Occipital lobe (tissue), 2 donors: Measurements from ENCODE around the gene BTN1A1. TPM values are rescaled to one million over a fixed set of nuclear protein-coding genes. Genes with fewer than 3 reads are reported as not detected.
A peak's percentile ranks its signal among the peaks of the same experiment; 100 is the strongest.
"Not testable (repeated sequence)": the region's sequence is repeated elsewhere in the genome, so short reads cannot be mapped to it uniquely, and the experiment has no call there.

Source experiments
- DNase-seq: peaks from one replicate; lab custom pipeline; 2025; lab: John Stamatoyannopoulos, UW
- total RNA-seq: library from RNA; depleted of rRNA; stranded (reverse); fragments of >200 nt; gene quantifications from one replicate; pipeline ENCODE4 v1.2.3, GENCODE V29; 2014

BTN1A1 gene
- total RNA-seq, 1 donor from 2014 or later = not detected

DNA sequence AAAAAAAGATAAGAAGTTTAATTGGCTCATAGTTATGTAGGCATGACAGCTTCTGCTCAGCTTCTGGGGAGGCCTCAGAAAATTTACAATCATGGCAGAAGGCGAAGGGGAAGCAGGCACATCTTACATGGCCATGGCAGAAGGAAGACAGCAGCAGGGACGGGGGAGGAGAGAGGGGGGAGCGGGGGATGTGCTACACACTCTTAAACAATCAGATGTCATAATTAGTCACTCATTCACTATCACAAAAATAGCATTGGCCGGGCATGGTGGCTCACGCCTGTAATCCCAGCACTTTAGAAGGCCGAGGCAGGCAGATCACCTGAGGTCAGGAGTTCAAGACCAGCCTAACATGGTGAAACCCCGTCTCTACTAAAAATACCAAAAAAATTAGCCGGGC lies 10.9 kb downstream of the BTN1A1 start:
- DNase-seq = peak; percentile 7

DNA sequence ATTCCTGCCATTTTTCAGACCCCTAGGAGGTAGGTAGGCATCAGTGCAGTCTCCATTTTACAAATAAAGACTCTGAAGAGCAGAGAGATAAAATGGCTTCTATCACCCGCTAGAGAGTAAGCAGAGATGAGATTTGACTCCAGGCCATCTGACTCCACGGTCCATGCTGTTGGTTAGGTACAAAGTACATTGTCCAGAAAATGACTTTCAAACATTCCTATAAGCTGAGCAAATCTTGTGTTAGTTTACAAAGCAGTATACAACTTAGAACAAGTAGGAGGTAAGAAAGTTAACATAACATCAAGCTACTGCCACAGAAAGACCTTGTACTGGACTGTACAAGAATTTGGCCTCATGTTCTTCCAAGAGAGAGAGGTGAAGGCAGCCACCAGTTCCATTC lies 14.9 kb downstream of the BTN1A1 start:
- no peak for DNase-seq

DNA sequence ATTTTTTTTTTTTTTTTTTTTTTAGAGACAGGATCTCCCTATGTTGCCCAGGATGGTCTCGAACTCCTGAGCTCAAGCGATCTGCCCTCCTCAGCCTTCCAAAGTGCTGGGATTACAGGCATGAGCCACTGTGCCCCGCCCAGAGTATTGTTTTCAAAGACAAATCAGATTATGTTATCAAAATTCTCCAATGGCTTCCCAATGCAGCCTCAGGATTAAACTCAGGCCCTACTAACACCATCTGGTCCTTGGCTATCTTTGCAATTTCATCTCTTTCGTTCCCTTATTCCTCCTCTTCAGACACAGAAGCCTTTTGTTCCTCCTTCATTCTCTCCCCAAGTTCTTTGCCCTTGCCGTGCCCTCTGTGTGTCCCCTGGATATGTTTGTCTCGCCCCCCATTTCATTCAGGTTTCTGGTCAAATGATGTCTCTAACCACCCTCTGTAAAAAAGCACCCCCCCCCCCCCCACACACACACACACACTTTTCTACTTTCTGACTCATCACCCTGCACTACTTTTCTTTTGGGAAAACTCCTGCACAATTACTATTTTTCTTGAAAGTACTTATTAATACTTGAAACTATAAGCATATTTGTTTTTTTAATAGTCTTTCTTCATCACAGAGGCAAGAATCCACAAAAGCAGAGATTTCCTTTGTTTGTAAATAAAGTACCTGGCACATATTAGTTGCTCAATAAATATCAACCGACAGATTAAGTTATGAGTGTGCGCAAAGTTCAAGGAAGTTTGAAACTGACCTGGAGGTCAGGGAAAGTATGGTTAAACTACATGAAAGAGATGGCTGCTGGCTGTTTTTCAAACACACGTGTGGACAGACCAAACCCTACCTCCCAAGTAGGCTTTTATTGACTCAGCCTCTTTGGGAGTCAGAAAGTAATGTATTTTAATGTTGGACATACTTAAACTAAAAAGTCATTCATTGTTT lies 16.7 kb downstream of the BTN1A1 start:
- DNase-seq = no peak

DNA sequence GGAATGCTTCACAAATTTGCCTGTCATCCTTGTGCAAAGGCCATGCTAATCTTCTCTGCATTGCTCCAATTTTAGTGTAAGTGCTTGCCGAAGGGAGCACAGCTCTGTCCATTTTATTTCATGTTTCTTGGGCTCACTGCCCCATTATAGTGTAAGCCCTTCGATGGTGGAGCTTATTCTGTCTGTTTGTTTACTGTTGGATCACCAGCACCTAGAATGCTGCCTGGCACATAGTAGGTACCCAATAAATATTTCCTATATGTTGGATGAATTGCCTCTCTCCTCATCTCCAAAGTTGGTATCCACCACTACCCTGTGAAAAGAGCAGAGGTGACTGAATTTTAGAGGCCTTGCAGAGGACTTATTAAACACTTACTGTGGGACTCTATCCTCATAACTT lies 19.3 kb downstream of the BTN1A1 start:
- DNase-seq = no peak

DNA sequence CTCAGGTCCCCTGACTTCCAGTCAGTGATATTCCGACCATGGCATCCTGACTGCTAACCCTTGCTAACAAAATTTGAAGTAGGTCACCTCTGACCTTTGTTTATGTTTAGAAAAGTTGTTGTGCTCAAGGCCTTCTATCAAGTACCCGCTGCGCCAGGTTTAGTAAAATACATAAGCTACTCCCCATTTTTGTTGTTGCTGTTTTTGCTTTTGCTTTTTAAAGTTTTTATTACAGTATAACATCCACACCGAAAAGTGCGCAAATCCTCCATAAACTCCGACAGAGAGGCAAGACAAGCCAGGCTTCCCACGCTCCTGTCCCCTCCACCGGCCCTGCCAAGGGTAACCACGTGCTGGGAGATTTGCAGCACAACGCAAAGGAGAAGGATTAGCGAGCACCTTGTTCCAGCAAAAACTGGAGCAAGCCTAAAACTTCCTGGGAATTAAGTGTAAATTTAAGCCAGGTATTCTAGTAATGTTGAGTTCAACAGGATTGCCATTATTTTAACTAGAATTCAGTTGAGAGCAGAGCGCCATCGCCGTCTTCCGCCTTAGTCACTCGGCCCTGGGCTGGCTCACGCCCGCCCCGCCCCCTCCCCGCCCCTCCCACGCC lies 20.2 kb downstream of the BTN1A1 start:
- no peak for DNase-seq

DNA sequence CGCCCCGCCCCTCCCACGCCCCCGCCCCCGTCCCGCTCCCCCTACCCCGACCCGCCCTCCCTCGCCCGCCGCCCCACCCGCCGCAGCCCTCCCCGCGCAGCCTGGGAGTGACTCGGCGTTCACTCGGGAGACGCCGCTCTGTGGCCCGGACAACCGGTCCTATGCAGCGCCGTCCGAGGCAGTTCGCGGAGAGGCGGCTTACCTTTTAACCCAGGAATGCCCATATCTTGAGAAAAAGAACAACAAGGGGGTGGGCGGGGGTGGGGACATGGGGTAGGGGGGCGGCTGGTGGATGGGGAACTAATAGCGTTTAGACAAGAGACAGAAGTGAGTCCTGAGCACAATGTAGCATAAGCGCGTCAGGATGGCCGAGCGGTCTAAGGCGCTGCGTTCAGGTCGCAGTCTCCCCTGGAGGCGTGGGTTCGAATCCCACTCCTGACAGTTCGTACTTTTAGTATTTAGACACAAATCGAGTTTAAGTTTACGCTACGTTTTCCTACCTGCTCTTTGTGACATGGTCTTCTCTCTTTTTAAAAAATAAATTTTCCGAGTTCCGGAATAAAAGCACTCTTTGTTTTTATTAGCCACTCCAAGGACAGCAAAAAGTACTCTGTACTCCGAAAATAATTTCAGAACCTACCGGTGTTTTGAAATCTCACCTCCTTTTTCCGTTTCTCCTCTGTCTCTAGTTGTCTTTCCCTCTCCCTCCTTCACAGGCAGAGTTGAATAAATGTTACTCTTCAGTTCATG lies 20.9 kb downstream of the BTN1A1 start:
- peak; percentile 79 for DNase-seq

DNA sequence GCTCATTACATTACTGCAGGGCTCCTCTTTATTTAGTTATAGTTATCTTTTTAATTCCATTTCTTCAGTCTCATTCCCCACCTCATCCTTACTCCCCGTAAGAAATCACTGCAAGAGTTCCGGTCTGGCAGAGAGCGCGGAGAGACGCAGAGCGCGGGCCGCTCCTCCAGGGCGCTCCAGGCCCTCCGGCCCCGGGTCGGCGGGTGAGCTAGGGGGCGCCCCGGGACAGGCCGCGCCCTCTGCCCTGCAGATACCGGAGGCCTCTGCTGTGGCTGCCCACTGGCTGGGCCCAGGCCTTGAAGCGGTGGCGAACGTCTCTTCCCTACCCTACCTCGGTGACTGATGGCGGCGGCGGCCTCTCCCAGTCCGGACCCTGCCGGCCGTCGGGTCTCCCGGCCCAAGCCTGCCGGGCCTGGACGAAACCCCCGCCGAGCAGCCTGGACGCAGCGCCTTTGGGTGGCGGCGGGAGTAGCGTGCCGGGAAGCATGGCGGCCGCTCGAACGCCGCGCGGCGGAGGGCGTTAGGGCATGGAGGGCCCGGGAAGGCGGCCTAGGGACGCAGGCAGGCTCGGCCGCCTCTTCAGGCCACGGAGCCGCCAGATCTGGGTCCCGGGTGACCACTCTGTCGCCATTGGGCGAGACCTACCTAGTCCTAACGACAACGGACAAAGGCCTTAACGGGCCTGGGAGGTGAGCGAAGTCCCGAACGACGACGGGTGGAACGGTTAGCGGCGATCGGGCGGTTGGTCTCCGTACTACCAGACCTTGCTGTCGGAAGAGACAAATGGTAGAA lies 21.7 kb downstream of the BTN1A1 start:
- peak; percentile 48 for DNase-seq

DNA sequence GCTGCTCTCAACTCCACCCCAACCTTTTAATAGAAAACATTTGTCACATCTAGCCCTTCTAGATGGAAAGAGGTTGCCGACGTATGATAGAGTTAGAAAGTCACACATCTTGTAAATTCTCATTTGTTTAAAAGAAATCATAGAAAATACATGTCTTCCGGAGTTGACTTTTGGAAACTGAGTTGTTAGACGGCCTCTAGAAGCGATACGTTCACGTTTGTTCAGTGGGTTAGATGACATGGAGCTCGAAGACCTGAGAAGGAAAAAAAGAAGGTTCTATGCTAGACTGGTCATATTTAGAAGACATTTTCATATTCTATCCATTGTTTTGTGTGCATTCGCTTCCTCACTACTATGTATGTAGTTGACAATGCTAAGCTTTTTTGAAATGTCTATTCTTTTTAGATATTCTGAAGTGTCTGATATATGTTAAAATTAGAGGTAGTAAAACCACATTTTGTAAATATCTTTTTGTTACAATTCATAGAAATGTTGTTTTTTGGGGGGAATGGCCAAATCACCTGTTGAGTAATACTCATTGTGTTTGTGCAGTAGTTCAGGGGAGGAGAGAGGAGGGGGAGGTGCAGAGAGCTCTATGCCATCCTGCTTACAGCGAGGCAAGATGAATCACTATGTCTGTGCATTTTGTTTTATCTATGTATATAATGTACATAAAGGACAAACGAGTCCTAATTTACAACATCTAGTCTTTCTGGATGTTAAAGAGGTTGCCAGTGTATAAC lies 22.6 kb downstream of the BTN1A1 start:
- not testable (repeated sequence) for DNase-seq

DNA sequence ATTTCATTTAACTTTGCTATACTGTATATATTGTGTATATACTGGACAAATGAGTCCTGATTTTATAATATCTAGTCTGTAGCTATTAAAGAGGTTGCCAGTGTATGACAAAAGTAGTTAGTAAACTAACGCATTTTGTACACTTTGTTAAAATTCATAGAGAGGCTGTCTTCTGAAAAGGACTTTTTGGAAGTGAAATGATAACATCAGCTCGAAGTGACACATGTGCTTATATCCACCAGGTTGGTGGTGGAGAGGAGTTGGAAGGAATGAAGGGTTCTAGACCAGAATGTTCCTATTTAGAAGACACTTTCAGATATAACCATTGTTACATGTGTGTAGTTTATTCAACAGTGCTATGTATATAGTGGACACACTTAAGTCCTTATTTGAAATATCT lies 24.2 kb downstream of the BTN1A1 start:
- DNase-seq = not testable (repeated sequence)

DNA sequence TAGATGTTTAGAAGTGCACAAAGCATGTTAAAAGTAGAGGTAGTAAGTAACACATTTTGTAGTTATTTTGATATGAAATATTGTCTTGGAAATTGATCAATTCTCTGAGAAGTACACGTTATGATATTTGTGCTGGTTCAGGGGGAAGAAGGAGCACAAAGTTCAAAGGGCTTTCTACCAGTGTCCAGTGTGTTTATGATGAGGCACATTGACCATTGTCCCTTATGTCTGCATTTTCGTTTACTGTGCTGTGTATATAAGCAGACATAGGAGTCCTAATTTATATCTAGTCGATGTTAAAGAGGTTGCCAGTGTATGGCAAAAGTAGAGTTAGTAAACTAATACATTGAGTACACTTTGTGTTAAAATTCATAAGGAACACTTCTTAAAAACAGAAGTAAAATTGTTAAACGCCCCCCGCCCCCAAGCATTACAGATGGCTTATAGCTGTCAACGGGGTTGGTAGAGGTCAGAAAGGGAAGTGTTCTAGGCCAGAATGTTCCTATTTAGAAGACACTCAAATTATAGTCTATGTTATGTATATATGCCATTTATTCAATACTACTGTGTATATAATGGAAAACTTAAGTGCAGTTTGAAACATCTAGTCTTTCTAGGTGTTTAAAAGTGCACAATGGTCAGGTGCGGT lies 24.7 kb downstream of the BTN1A1 start:
- no peak for DNase-seq

DNA sequence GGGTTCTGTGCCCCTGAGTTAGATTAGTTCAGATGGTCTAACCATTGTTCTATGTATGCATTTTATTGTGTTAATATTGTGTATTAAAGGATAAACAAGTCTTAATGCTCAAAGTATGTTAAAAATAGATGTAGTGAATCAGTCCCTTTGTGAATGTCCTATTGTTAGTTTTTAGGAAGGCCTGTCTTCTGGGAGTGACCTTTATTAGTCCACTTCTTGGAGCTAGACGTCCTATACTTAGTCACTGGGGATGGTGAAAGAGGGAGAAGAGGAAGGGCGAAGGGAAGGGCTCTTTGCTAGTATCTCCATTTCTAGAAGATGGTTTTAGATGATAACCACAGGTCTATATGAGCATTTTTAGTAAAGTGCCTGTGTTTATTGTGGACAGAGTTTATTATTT lies 25.7 kb downstream of the BTN1A1 start:
- no peak for DNase-seq

DNA sequence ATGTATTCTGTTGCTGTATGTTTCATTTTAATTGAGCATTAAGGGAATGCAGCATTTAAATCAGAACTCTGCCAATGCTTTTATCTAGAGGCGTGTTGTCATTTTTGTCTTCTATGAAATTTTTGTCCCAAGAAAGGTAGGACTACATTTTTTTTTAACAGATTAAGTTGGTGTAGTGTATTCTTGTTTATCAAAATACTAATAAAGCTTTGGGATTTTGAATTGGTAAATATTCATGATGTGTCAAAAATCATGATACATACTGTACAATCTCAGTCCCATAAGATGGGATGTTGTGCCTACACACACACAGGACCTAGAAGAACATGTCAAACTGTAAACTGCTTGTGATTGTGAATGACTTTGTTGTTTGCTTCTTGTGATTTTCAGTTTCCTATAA lies 26.8 kb downstream of the BTN1A1 start:
- DNase-seq = no peak

DNA sequence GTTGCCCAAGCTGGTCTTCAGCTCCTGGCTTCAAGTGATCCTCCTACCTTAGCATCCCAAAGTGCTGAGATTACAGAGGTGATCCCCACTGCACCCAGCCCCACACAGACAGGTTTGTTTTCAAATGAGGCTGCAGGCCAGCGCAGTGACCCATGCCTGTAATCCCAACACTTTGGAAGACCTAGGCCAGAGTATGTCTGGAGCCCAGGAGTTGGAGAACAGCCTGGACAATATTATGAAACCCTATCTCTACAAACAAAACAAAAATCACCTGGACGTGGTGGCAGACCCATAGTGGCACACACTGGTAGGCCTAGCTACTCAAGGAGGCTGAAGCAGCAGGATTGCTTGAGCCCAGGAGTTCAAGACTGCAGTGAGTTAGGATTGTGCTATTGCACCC lies 30.1 kb downstream of the BTN1A1 start:
- DNase-seq = no peak

DNA sequence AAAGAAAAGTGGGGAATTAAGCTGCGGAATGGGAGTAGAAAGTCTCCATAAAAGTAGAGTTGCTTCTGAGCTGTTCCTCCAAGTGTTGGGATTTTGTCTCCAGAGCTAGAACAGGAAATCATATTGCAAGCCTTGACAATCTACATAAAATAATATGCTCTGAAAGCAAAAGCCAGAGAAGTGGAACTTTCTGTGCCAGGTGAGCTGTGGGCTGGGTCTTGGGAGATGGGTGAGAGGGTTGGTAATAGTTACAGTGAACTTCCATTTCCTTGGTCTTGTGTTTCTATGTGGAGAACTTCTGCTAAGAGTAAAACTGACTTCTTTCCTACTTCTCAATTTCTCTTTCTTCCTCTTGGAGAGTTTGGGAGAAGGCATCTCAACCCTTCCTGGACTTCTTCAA lies 31.8 kb downstream of the BTN1A1 start:
- DNase-seq = no peak

DNA sequence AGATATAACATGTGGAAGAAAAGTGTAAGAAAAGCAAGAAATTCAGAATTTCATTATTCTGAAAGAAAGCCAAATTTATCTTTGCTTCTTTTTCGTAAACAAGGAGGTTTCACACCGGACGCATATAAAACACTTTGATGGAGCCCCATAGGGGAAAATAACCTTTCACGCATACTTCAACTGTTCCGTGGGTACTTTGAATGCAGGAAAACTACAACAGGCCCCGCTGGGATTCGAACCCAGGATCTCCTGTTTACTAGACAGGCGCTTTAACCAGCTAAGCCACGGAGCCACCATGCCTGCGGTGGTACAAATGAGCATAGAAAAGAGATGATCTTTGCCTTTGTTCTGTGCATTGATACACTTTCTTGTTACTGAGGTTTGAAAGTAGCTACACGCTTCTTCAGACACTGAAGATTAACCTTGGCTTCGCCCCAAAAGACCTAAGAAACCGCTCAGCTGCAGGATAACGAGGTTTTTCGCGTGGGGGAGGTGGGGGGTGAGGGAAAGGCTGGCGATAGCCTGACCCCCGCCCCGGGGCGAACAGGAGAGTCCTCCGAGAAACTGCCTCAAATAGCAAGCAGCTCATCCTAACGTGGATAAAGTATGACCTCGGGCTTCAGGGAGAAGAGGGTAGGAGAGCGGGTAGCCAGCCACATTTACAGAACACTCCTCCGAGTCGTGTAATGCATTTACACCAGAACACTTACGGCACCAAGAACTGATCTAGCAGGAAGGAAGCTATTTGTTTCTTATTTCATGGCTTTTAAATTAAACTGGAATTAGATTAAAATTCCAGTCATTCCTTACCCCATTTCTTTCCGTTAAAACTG lies 32.8 kb downstream of the BTN1A1 start:
- peak; percentile 83 for DNase-seq

DNA sequence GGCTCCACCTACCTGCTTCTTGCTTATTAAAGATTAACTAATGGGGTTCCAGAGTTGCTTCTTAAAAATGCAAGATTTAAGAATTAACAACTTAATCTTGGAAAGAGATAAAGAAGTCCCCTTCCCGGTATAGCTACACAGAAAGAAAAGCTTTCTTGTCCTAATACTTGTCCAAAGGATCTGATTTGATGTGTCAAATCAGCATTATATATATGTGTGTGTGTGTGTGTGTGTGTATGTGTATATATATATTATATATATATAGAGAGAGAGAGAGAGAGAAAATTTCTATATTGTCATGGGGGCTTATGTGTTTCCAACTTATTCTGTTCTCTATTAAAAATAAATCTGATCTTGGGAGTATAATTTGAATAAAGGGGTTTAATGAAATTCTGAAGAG lies 33.4 kb downstream of the BTN1A1 start:
- no peak for DNase-seq

DNA sequence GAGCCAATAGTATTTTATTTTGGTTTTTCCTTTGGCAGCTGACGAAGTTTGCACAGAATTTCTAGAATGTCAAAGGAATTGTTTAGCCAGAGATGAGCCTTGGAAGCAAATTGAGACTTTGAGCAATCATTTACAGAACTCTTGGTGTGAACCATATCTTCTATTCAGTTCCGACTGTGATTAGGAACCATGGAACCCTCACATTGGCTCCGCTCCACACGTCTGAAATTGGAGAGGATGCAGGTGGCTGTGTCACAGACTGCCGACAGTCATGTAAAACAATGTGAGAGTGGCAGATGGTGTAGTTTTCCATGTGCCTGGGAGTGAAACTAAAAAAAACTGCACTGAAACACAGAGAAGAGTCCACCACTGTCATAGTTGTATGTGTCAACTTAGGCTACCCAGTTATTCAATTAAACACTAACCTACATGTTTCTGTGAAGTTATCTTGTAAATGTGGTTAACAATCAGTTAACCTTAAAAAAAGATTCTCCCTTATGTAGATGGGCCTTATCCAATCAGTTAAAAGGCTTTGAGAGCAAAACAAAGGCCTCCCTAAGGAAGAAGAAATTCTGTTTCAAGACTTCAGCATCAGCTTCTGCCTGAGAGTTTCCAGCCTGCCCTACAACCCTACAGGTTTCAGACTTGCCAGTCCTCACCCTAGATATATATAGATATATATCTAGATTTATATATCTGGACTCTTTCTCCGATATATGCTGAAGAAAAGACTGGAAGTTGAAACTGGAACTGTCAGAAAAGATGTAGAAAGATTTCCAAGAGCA lies 34.8 kb downstream of the BTN1A1 start:
- no peak for DNase-seq

DNA sequence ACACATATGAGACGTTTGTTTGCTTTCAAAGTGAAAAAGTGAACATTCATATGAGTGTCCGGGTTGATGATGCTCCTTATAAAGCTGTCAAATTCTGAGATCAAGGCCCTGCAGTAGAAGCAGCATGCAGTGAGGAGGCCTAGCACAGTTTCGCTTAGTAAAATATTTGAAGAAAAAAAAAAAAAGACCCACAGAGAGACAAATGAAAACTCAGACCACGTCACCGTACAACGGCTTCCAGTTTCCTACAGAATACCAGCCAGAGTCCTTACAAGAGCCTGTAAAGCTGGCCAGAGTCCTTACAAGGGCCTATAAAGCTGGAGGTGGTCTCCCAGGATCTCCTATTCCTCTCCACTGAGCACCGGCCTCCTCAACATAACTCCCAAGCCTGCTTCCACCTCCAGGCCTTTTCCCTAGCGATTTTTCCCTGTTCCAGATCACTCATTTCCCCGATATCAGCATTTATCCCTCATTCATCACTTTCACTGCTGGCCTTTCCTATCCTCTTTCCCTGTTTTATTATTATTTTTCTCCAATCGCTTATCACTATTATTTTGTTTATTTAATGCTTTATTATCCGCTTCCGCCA lies 36.6 kb downstream of the BTN1A1 start:
- peak; percentile 12 for DNase-seq
